Testis (tissue), 5 donors: ENCODE measurements around the gene PPOX. TPM values are rescaled to one million over a fixed set of nuclear protein-coding genes. Genes with fewer than 3 reads are reported as not detected.

ENCODE experiments used
- DNase-seq: peaks from one replicate; pipeline ENCODE4 v3.0.0-alpha.2; 2019
- H3K27ac ChIP-seq, 2 donors: fragments of 200-600 bp; sonication (generic); one replicate each; pipeline ENCODE4 v1.5.1; 2019
- H3K27me3 ChIP-seq: fragments of 200-600 bp; sonication (generic); one replicate; pipeline ENCODE4 v1.5.1; 2019
- H3K36me3 ChIP-seq: fragments of 200-600 bp; sonication (generic); one replicate; pipeline ENCODE4 v1.5.1; 2017; ENCODE audit warnings: low read depth; ENCODE audit errors: missing control alignments
- H3K4me1 ChIP-seq: fragments of 200-600 bp; sonication (generic); one replicate; pipeline ENCODE4 v1.5.1; 2019
- H3K4me3 ChIP-seq, 2 donors: fragments of 200-600 bp; sonication (generic); one replicate each; pipeline ENCODE4 v1.5.1; 2017 to 2019
- H3K9me3 ChIP-seq: fragments of 200-600 bp; sonication (generic); one replicate; pipeline ENCODE4 v1.5.1; 2017
- POLR2A ChIP-seq: fragments of 450-650 bp; IDR thresholded peaks from one replicate; pipeline ENCODE4 v1.6.1; 2017; ENCODE audit warnings: antibody characterized with exemption, mild to moderate bottlenecking, moderate library complexity
- WGBS, 2 donors: methylation state at CpG; one replicate each; pipeline ENCODE4 v1.1.5; 2018; 5-methylcytosine and 5-hydroxymethylcytosine counted together
- intact Hi-C: fragments of 100-400 bp; cut with DNase I; formaldehyde crosslinking; loops from one replicate; pipeline ENCODE4 v1.15.1; 2023; ENCODE audit warnings: low total_unique reads
- long read RNA-seq, 2 donors: transcript quantifications; one replicate each; lab custom pipeline, GENCODE V29; 2026
- polyA plus RNA-seq: library from polyadenylated mRNA; stranded (reverse); fragments of 350-450 nt; fragmentation: Illumina TruSeq; extraction: RNeasy Lipid Tissue Mini Kit (QIAGEN cat#74804); gene quantifications from one replicate; pipeline ENCODE4 v1.2.3, GENCODE V29; 2014; ENCODE audit warnings: low read depth, low replicate concordance; ENCODE audit not compliant: insufficient read depth
- total RNA-seq, 2 donors: library from RNA; depleted of rRNA; stranded (reverse); fragments of >200 nt; gene quantifications; one replicate each; pipeline ENCODE4 v1.2.3, GENCODE V29; 2016
- TF ChIP-seq, protein P1 (sequence below), 3 experiments: fragments of 450-650 bp in 2 of 3; fragments of 200-600 bp in 1 of 3; sonication (generic) in 1 of 3; IDR thresholded peaks; one replicate each; pipeline ENCODE4 v1.5.1; 2016 to 2019; ENCODE audit warnings: antibody characterized with exemption in 3 of 3, mild to moderate bottlenecking in 2 of 3, moderate library complexity in 1 of 3

PPOX gene
- total RNA-seq = 10 to 100 TPM; 19.5 to 24.8 TPM
- polyA plus RNA-seq = 20.5 TPM
- long read RNA-seq, donor 1, transcript PPOX-202 (13 exons, 1,740 nt) = major isoform, 6 of 53 reads
- long read RNA-seq, donor 1, partial matches to known transcripts = 42 of 53 reads
- long read RNA-seq, donor 1, other reads (novel, unspliced or antisense) = 0 of 53 reads
- long read RNA-seq, donor 2, partial matches to known transcripts = 10 of 14 reads
- long read RNA-seq, donor 2, other reads (novel, unspliced or antisense) = 0 of 14 reads

DNA sequence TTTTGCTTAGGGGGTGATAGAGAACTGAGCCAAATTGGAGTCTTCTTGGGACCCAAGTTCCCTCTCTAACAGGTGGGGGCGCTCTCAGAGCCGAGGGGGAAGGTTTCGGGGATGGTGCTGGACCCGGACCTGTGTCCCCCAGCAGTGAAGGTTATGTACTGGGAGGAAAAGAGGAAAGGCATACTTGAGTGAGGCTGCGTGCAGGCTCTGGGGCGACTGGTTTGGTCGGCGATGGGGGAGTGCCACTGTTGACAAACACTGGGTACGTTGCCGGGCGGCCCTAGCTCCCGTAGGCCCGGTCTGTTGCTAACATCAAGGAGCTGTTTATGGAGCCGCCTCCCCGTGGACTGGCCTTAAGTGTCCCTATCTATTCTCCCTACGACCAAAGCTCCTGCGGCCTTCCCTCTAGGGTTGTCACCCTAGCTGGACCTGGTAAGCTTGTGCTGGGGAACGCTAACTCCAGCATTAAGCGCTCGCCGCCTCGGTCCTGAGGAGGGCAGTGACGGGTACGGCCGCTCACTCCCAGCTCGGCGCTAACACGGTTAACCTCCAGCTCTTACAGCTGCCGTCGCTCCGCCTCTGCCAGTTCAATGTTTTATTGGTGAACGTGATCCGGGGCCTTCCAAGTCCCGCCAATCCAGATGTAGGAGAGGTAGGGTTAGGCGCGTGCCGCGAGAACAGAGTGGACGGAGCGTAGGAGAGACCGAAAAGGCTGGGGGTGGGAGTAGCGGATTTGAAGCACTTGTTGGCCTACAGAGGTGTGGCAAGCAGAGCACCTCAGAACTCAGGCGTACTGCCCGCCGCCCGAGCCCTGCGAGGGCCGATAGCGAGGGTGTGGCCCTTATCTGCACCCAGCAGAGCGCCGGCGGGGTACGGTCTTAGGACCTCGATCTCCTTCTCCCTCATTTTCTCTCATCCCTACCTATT is at the start of gene PPOX:
Gene PPOX (plus strand): TSS at position 685 of the 927 bp plus-strand sequence. CDS start 422 bp downstream, outside the sequence.
- intact Hi-C loops = no loop called here
- no peaks in the 10 kb centered on the region for H3K36me3 ChIP-seq
- H3K4me1 ChIP-seq = peaks cover 9% of the 10 kb centered on the region

DNA sequence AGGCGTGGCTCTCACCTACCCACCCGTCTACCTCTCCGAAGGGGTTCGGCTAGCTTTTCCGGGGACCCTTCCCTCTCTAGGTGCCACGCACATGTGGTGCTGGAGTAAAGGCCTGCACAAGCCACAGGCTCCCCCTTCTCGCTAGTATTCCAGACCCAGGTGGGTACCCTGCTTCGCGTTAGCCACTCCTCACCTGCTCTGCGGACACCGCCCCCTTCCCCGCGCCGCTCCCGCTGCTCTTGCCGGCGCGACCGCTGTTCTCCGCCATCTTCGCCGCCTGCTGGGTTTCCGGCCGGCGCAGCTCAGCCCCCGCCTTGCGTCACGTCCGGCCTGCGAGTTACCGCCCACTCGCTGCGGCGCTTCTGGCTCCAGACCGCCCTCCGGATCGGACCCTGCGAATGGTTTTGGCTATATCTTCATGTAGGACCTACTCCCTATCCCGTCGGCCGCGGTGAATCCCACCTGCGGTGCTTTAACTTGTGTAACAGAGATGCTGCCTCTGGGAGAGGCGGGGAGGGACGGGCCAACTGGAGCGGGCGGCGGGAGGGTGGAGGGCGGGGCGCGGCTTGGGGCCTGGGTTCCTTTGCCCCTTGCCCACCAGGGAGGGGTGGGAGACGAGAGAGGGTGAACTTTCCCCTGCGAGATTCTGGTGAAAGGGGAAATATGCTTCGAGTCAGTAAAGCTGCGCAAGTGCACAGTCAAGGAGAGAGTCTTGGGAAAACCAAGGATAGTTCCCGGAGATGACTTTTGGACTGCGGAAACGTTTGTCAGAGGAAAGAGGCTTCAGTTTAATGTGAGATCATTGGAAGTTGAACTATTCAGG is 48.3 kb upstream of the PPOX start, which contains the start of the genes NIT1 and PFDN2:
Gene NIT1 (plus strand): TSS at position 347 of the 823 bp plus-strand sequence. CDS start 72 bp downstream, at position 419.
Gene PFDN2 (minus strand): TSS at position 279 of the 823 bp plus-strand sequence. CDS start 11 bp downstream, at position 268.
- no peaks in the 10 kb centered on the region for H3K9me3 ChIP-seq
- H3K4me3 ChIP-seq = peak within 1 kb of the TSS; percentile 93
- no peaks in the 10 kb centered on the region for H3K27me3 ChIP-seq
- H3K36me3 ChIP-seq = no peaks in the 10 kb centered on the region
- WGBS, 2 donors = 0% methylated on average over 20 to 58 of the region's 58 CpGs
- H3K27ac ChIP-seq = peak within 1 kb of the TSS; percentile 91 to 92
- peaks cover 28% of the 10 kb centered on the region for H3K4me1 ChIP-seq
- TF ChIP-seq POLR2A = no peak
- TF ChIP-seq, protein P1, sequence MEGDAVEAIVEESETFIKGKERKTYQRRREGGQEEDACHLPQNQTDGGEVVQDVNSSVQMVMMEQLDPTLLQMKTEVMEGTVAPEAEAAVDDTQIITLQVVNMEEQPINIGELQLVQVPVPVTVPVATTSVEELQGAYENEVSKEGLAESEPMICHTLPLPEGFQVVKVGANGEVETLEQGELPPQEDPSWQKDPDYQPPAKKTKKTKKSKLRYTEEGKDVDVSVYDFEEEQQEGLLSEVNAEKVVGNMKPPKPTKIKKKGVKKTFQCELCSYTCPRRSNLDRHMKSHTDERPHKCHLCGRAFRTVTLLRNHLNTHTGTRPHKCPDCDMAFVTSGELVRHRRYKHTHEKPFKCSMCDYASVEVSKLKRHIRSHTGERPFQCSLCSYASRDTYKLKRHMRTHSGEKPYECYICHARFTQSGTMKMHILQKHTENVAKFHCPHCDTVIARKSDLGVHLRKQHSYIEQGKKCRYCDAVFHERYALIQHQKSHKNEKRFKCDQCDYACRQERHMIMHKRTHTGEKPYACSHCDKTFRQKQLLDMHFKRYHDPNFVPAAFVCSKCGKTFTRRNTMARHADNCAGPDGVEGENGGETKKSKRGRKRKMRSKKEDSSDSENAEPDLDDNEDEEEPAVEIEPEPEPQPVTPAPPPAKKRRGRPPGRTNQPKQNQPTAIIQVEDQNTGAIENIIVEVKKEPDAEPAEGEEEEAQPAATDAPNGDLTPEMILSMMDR (IDR thresholded peaks at IDR 0.05) = no peak
- peak; percentile 92 for DNase-seq
- intact Hi-C loops = no loop called here

More for the DNA sequence above, at the start of gene PPOX:
- Histone ChIP-seq H3K9me3 (no peaks in the 10 kb centered on the region), H3K27me3 (no peaks in the 10 kb centered on the region), H3K4me3 (peak within 1 kb of the TSS; percentile 67 to 74), H3K27ac (peak within 1 kb of the TSS; percentile 83 to 86)
- peak; percentile 99 for DNase-seq
- WGBS, 2 donors = 0% methylated on average over 40 to 54 of the region's 54 CpGs
- TF ChIP-seq, protein P1 (IDR thresholded peaks at IDR 0.05) = peak; percentile 34 to 49 (median 36)
- peak; percentile 51 for TF ChIP-seq POLR2A

DNA sequence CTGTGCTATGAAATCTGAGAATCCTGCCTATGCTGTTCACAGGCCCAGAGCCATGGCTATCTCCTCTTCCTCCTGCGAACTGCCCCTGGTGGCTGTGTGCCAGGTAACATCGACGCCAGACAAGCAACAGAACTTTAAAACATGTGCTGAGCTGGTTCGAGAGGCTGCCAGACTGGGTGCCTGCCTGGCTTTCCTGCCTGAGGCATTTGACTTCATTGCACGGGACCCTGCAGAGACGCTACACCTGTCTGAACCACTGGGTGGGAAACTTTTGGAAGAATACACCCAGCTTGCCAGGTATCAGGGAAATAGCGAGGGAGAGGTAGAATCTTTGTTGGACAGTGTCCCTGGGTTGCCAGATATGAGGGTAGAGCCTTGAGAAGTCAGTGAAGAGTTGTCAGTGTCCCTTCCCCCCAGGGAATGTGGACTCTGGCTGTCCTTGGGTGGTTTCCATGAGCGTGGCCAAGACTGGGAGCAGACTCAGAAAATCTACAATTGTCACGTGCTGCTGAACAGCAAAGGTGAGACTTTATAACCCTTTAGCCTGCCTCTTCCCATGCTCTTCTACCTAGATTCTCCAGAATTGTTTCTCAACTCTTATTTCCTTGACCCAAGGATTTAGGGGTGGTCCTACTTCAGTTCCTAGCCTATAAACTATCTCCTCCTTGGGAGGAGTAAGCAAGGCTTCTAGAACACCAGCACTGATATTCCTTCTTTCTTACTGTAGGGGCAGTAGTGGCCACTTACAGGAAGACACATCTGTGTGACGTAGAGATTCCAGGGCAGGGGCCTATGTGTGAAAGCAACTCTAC is 46.9 kb upstream of the PPOX start:
- Histone ChIP-seq H3K27me3 (no peaks in the 10 kb centered on the region), H3K9me3 (no peaks in the 10 kb centered on the region), H3K27ac (peak overlapping the region; percentile 0 to 92), H3K36me3 (no peaks in the 10 kb centered on the region), H3K4me3 (no peak overlapping the region), H3K4me1 (peaks cover 28% of the 10 kb centered on the region)
- intact Hi-C loops = no loop called here
- DNase-seq = no peak
- TF ChIP-seq POLR2A = no peak
- TF ChIP-seq, protein P1 (IDR thresholded peaks at IDR 0.05) = peak in 2 of 3 experiments; percentile 29 to 30
- WGBS, 2 donors = 27% methylated on average over 8 to 10 of the region's 10 CpGs
